Spleen (tissue), 11 donors: ENCODE measurements around the gene JAK2. TPM values are rescaled to one million over a fixed set of nuclear protein-coding genes. Genes with fewer than 3 reads are reported as not detected.
"Not testable (repeated sequence)": the region's sequence is repeated elsewhere in the genome, so short reads cannot be mapped to it uniquely, and the experiment has no call there.

Source experiments
- DNase-seq: peaks from one replicate; pipeline ENCODE4 v3.0.0-alpha.2; 2020
- H3K27ac ChIP-seq, 8 donors: fragments of 200-600 bp; sonication (generic) in 7 of 8; 1 replicate in 4 of 8; 2 replicates in 4 of 8; pipeline versions ENCODE4 v1.5.0 to v1.8.0; 2016 to 2021; ENCODE audit warnings: inconsistent platforms in 4 of 8, mild to moderate bottlenecking in 4 of 8, moderate library complexity in 1 of 8
- H3K27me3 ChIP-seq, 7 donors: fragments of 200-600 bp; sonication (generic) in 6 of 7; replicated peaks in 1 of 7; 1 replicate in 4 of 7; 2 replicates in 3 of 7; pipeline versions ENCODE4 v1.5.0 to v1.8.0; 2016 to 2021; ENCODE audit warnings: inconsistent platforms in 3 of 7, mild to moderate bottlenecking in 1 of 7
- H3K36me3 ChIP-seq, 6 donors: fragments of 200-600 bp; sonication (generic) in 5 of 6; 1 replicate in 4 of 6; 2 replicates in 2 of 6; pipeline versions ENCODE4 v1.5.0 to v1.8.0; 2016 to 2021; ENCODE audit warnings: inconsistent platforms in 2 of 6
- H3K4me1 ChIP-seq, 6 donors: fragments of 200-600 bp; sonication (generic) in 5 of 6; 1 replicate in 3 of 6; 2 replicates in 3 of 6; pipeline versions ENCODE4 v1.5.0 to v1.8.0; 2016 to 2021; ENCODE audit warnings: inconsistent platforms in 3 of 6
- H3K4me3 ChIP-seq, 8 donors: fragments of 200-600 bp; sonication (generic) in 7 of 8; 1 replicate in 4 of 8; 2 replicates in 4 of 8; pipeline versions ENCODE4 v1.5.0 to v1.8.0; 2016 to 2021; ENCODE audit warnings: inconsistent platforms in 4 of 8, mild to moderate bottlenecking in 4 of 8, moderate library complexity in 2 of 8
- H3K9me3 ChIP-seq, 8 donors: fragments of 200-600 bp; sonication (generic) in 7 of 8; 1 replicate in 4 of 8; 2 replicates in 4 of 8; pipeline versions ENCODE4 v1.5.0 to v1.8.0; 2016 to 2021; ENCODE audit warnings: inconsistent platforms in 4 of 8
- POLR2A ChIP-seq, 3 donors: fragments of 450-650 bp; IDR thresholded peaks; one replicate each; pipeline ENCODE4 v1.5.1; 2017; ENCODE audit warnings: antibody characterized with exemption in 3 of 3, mild to moderate bottlenecking in 1 of 3
- POLR2AphosphoS5 ChIP-seq, 3 donors: sonication (generic); formaldehyde crosslinking; IDR thresholded peaks; one replicate each; pipeline ENCODE4 v1.5.1; 2017; ENCODE audit warnings: antibody characterized with exemption in 3 of 3
- WGBS, 5 donors: extraction: QIAGEN DNeasy Blood & Tissue Kit in 3 of 5; methylation state at CpG; one replicate each; pipeline versions ENCODE4 v1.1.5 to v1.1.7; 2013 to 2018; 5-methylcytosine and 5-hydroxymethylcytosine counted together
- intact Hi-C: fragments of 100-400 bp; cut with DNase I; formaldehyde crosslinking; loops from one replicate; pipeline ENCODE4 v1.15.0; 2023; ENCODE audit warnings: low total_unique reads
- polyA plus RNA-seq, 3 donors: library from polyadenylated mRNA; stranded (reverse); fragments of 200-250 nt; gene quantifications; one replicate each; pipeline ENCODE4 v1.2.1, GENCODE V29; 2013
- total RNA-seq, 7 donors: library from RNA; depleted of rRNA in 3 of 7; stranded (reverse); fragments of >200 nt in 3 of 7; fragmentation: NEBNext Ultra II Directional in 4 of 7; extraction: Animal tissue kit (Norgen Biotek cat#: 25700) in 4 of 7; gene quantifications; one replicate each; pipeline versions ENCODE4 v1.1.0 to v1.2.1, GENCODE V29; 2016 to 2021
- TF ChIP-seq, protein P1 (sequence below), 11 experiments: fragments of 200-600 bp in 7 of 11; fragments of 450-650 bp in 4 of 11; sonication (generic) in 4 of 11; IDR thresholded peaks in 8 of 11; conservative IDR thresholded peaks in 3 of 11; 1 replicate in 7 of 11; 2 replicates in 4 of 11; pipeline versions ENCODE4 v1.4.0 to v1.8.0; 2016 to 2021; ENCODE audit warnings: antibody characterized with exemption in 11 of 11, inconsistent platforms in 4 of 11, mild to moderate bottlenecking in 1 of 11
- donor health status: healthy with polysubstance abuse.
- donor health status: DM: no; HTN: no; CAD: no; lungs with moderate emphysema.
- donor health status: DM: no; HTN: no; CAD: no.
- donor health status: Bipolar disorder and iron deficiency.
- donor health status: healthy.
- donor health status: DM: no; HTN: no; CAD: no.
- donor health status: DM: yes; HTN: yes; CAD: no.

JAK2 gene
- total and polyA plus RNA-seq, 10 donors = 7.1 to 61.2 (median 45.8) TPM

GRCh38 chr9:4943346-4943745, 41.7 kb upstream of the JAK2 start:
- no peak for TF ChIP-seq POLR2AphosphoS5 (IDR thresholded peaks at IDR 0.05)
- TF ChIP-seq, protein P1, sequence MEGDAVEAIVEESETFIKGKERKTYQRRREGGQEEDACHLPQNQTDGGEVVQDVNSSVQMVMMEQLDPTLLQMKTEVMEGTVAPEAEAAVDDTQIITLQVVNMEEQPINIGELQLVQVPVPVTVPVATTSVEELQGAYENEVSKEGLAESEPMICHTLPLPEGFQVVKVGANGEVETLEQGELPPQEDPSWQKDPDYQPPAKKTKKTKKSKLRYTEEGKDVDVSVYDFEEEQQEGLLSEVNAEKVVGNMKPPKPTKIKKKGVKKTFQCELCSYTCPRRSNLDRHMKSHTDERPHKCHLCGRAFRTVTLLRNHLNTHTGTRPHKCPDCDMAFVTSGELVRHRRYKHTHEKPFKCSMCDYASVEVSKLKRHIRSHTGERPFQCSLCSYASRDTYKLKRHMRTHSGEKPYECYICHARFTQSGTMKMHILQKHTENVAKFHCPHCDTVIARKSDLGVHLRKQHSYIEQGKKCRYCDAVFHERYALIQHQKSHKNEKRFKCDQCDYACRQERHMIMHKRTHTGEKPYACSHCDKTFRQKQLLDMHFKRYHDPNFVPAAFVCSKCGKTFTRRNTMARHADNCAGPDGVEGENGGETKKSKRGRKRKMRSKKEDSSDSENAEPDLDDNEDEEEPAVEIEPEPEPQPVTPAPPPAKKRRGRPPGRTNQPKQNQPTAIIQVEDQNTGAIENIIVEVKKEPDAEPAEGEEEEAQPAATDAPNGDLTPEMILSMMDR (IDR thresholded peaks at IDR 0.05 in 8 of 11, conservative IDR thresholded peaks at IDR 0.05 in 3 of 11) = no peak
- DNase-seq = no peak
- Histone ChIP-seq H3K9me3 (no peaks in the 10 kb centered on the region), H3K27ac (no peak overlapping the region), H3K4me1 (peaks cover 8 to 44% (median 18%) of the 10 kb centered on the region in 6 donors), H3K4me3 (no peak overlapping the region), H3K36me3 (no peaks in the 10 kb centered on the region), H3K27me3 (no peaks in the 10 kb centered on the region)
- 92 to 94% (median 93%) methylated on average over 4 of the region's 4 CpGs for WGBS, 5 donors
- intact Hi-C loops = no loop called here

DNA sequence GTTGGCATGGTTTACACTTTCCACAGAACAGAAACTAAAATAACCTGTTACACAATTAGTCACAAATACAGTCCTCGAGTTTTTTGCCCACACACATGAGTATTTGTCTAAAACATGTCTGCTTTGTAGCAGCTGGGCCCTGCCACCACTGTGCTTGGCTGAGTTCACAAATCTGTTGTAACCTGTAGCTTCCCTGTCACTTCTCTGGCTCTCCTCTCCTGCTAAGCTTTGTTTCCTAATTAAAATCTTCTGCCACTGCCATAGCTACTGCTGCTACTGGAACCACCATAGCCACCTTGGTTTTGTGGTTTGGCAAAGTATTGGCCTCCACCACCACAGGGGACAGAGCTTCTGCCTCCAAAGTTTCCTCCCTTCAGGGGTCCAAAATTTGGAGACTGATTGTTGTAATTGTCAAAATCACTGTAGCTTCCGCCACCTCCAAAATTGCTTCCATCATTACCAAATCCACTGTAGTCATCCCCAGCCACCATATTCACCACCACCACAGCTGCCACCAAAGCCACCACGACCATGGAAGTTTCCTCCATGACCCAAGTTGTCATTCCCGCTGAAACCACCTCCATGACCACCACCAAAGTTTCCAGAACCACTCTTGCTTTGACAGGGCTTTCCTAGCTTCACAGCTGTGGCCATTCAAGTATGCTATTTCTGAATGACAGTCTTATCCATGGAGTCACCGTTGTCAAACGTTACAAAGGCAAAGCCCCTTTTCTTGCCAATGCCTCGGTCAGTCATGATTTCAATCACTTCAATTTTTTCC, 40.5 kb upstream of the JAK2 start:
- H3K9me3 ChIP-seq, H3K27me3 ChIP-seq, intact Hi-C loops, H3K4me3 ChIP-seq, H3K36me3 ChIP-seq, DNase-seq: not testable (repeated sequence)
- WGBS, 5 donors = 79 to 85% (median 83%) methylated on average over 7 of the region's 7 CpGs
- peak overlapping the region in 1 of 8 donors; percentile 4 for H3K27ac ChIP-seq
- H3K4me1 ChIP-seq = peaks cover 0 to 31% (median 5%) of the 10 kb centered on the region in 6 donors

- TF ChIP-seq, protein P1 (IDR thresholded peaks at IDR 0.05 in 8 of 11, conservative IDR thresholded peaks at IDR 0.05 in 3 of 11) = no peak
- TF ChIP-seq POLR2A (IDR thresholded peaks at IDR 0.05) (no peak), POLR2AphosphoS5 (IDR thresholded peaks at IDR 0.05) (no peak)
- H3K9me3 ChIP-seq = no peaks in the 10 kb centered on the region
- H3K27me3 ChIP-seq = no peaks in the 10 kb centered on the region
- no peak overlapping the region for H3K4me3 ChIP-seq
- WGBS, 5 donors = 94 to 98% (median 94%) methylated on average over 1 of the region's 1 CpG
- no peak overlapping the region for H3K27ac ChIP-seq
- H3K4me1 ChIP-seq = peaks cover 0 to 18% (median 3%) of the 10 kb centered on the region in 6 donors
- no peaks in the 10 kb centered on the region for H3K36me3 ChIP-seq
- intact Hi-C loops = no loop called here
- no peak for DNase-seq
Measured at GRCh38 chr9:4946937-4947336, 38.1 kb upstream of the JAK2 start.

GRCh38 chr9:4955836-4956235, 29.2 kb upstream of the JAK2 start:
- no peak for DNase-seq
- 90 to 97% (median 93%) methylated on average over 2 of the region's 2 CpGs for WGBS, 5 donors
- Histone ChIP-seq H3K4me3 (no peak overlapping the region), H3K4me1 (no peaks in the 10 kb centered on the region), H3K36me3 (no peaks in the 10 kb centered on the region), H3K27ac (no peak overlapping the region), H3K27me3 (no peaks in the 10 kb centered on the region), H3K9me3 (no peaks in the 10 kb centered on the region)
- intact Hi-C loops = no loop called here
- TF ChIP-seq POLR2A (IDR thresholded peaks at IDR 0.05) (no peak), POLR2AphosphoS5 (IDR thresholded peaks at IDR 0.05) (no peak)
- TF ChIP-seq, protein P1 (IDR thresholded peaks at IDR 0.05 in 8 of 11, conservative IDR thresholded peaks at IDR 0.05 in 3 of 11) = no peak
